Esophagus squamous epithelium (tissue), 4 donors: ENCODE results near the gene MATN1.

Experiments used
- CTCF ChIP-seq, 6 experiments: fragments of 450-650 bp in 4 of 6; fragments of 200-600 bp in 2 of 6; sonication (generic) in 2 of 6; IDR thresholded peaks; one replicate each; pipeline ENCODE4 v1.5.1; 2016 to 2019; ENCODE audit warnings: antibody characterized with exemption in 6 of 6, mild to moderate bottlenecking in 4 of 6, moderate library complexity in 4 of 6
- POLR2A ChIP-seq, 4 donors: fragments of 450-650 bp; IDR thresholded peaks; one replicate each; pipeline ENCODE4 v1.6.1; 2017; ENCODE audit warnings: antibody characterized with exemption in 4 of 4, mild to moderate bottlenecking in 4 of 4, moderate library complexity in 3 of 4

- TF ChIP-seq CTCF (IDR thresholded peaks at IDR 0.05), result no peak
- TF ChIP-seq POLR2A (IDR thresholded peaks at IDR 0.05), result no peak
Observed at GRCh38 chr1:30692201-30692947, 31.0 kb downstream of the MATN1 start.
